A549 (cell line): Measurements from ENCODE around the gene POLD1.

Experiments
- CBX2 ChIP-seq: fragments of 200-600 bp; sonication (generic); IDR thresholded peaks from 2 replicates; pipeline ENCODE4 v1.6.1; 2016; ENCODE audit warnings: low read depth, mild to moderate bottlenecking, borderline replicate concordance
- EP300 ChIP-seq, 2 experiments: fragments of >200 bp; sonication (Bioruptor Twin); formaldehyde crosslinking; IDR thresholded peaks; 2 replicates in 1 of 2; 3 replicates in 1 of 2; pipeline ENCODE4 v1.6.1; 2016 to 2017
- GATA3 ChIP-seq: IDR thresholded peaks from 2 replicates; pipeline ENCODE4 v1.6.1; 2012; ENCODE audit warnings: borderline replicate concordance
- MAFK ChIP-seq: fragments of 450-650 bp; IDR thresholded peaks from 2 replicates; pipeline ENCODE4 v1.6.1; 2014; ENCODE audit not compliant: partially characterized antibody
- MAZ ChIP-seq: fragments of 150-350 bp; IDR thresholded peaks from 2 replicates; pipeline ENCODE4 v1.6.1; 2014; ENCODE audit warnings: antibody characterized with exemption, low read depth, low read length, borderline replicate concordance
- POLR2A ChIP-seq: IDR thresholded peaks from 2 replicates; pipeline ENCODE4 v1.6.1; 2012; ENCODE audit warnings: mild to moderate bottlenecking, low read length
- RNF2 ChIP-seq: fragments of 200-600 bp; sonication (generic); IDR thresholded peaks from 2 replicates; pipeline ENCODE4 v1.6.1; 2016; ENCODE audit warnings: low read depth, mild to moderate bottlenecking, antibody characterized with exemption, moderate library complexity, borderline replicate concordance
- TFCP2L1 ChIP-seq: fragments of 250-450 bp; sonication (Bioruptor Pico); IDR thresholded peaks from 2 replicates; pipeline ENCODE4 v1.5.0; 2021; ENCODE audit warnings: mild to moderate bottlenecking

DNA sequence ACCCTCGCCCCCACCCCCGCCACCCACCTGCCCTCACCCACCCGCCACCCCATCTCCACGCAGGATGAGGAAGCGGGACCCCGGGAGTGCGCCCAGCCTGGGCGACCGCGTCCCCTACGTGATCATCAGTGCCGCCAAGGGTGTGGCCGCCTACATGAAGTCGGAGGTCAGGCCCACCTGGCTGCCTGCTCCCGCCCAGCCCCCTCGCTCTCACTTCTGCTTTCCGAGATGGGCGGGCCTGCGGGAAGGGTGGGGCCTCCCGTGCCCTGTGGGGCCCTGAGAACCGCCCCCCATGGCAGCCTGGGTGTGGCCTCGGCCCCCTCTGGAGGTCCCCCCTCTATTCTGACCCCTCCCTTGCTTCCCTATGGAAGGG is 31.5 kb downstream of the POLD1 start:
- TF ChIP-seq POLR2A (no peak), EP300 (IDR thresholded peaks at IDR 0.05) (no peak), MAZ (no peak), GATA3 (no peak), RNF2 (no peak), CBX2 (no peak), TFCP2L1 (no peak), MAFK (no peak)
